HEK293 (cell line): ENCODE measurements around the gene NFIX.

Source experiments
- CTCF ChIA-PET: fragments of 350-600 bp; formaldehyde crosslinking; extraction: SDS; loops from one replicate; lab custom pipeline; 2021; ENCODE audit warnings: antibody characterized with exemption; lab: Yijun Ruan, JAX
- POLR2A ChIA-PET: fragments of 300-600 bp; formaldehyde crosslinking; extraction: SDS; loops from one replicate; lab custom pipeline; 2020; ENCODE audit warnings: antibody characterized with exemption, inconsistent platforms; lab: Yijun Ruan, JAX
- H3K27ac ChIP-seq: fragments of 200-500 bp; sonication (Bioruptor generic); 2 replicates; pipeline ENCODE4 v1.5.1; 2014; ENCODE audit warnings: low read depth, low read length, control low read depth, inconsistent platforms; ENCODE audit errors: extremely low read depth
- H3K36me3 ChIP-seq, 2 experiments: fragments of 200-500 bp in 1 of 2; sonication (Bioruptor generic) in 1 of 2; 1 replicate in 1 of 2; 2 replicates in 1 of 2; pipeline ENCODE4 v1.5.1; 2014 to 2017; ENCODE audit warnings: inconsistent platforms in 2 of 2, low read length in 2 of 2; ENCODE audit not compliant: control insufficient read depth in 2 of 2, insufficient read depth in 1 of 2
- H3K4me1 ChIP-seq: fragments of 200-500 bp; sonication (Bioruptor generic); 2 replicates; pipeline ENCODE4 v1.5.1; 2014; ENCODE audit warnings: mild to moderate bottlenecking, low read length, inconsistent platforms; ENCODE audit not compliant: control insufficient read depth, insufficient read depth
- H3K4me3 ChIP-seq: 2 replicates; pipeline ENCODE4 v1.5.1; 2011; ENCODE audit warnings: low read depth, mild to moderate bottlenecking, control low read depth, low read length, moderate library complexity
- H3K9me3 ChIP-seq: fragments of 200-500 bp; sonication (Bioruptor generic); 2 replicates; pipeline ENCODE4 v1.5.1; 2014; ENCODE audit warnings: low read depth, low read length, inconsistent platforms; ENCODE audit not compliant: control insufficient read depth, insufficient read depth
- EGR2 ChIP-seq: fragments of 450-650 bp; formaldehyde crosslinking; IDR thresholded peaks from 2 replicates; pipeline ENCODE4 v1.5.1; 2016; ENCODE audit warnings: low read depth, missing biosample characterization, missing genetic modification characterization
- KLF17 ChIP-seq: fragments of 450-650 bp; formaldehyde crosslinking; IDR thresholded peaks from 2 replicates; pipeline ENCODE4 v1.5.1; 2016; ENCODE audit warnings: missing biosample characterization, missing genetic modification characterization
- PATZ1 ChIP-seq: fragments of 450-650 bp; formaldehyde crosslinking; IDR thresholded peaks from 2 replicates; pipeline ENCODE4 v1.5.1; 2016; ENCODE audit warnings: missing biosample characterization, missing genetic modification characterization
- PBX3 ChIP-seq: sonication (generic); formaldehyde crosslinking; IDR thresholded peaks from 2 replicates; pipeline ENCODE4 v1.8.1; 2022; ENCODE audit warnings: mild to moderate bottlenecking, moderate library complexity, missing genetic modification reagents
- SP2 ChIP-seq: fragments of 450-650 bp; formaldehyde crosslinking; IDR thresholded peaks from 2 replicates; pipeline ENCODE4 v1.5.1; 2016; ENCODE audit warnings: missing biosample characterization, missing genetic modification characterization
- WT1 ChIP-seq: fragments of 450-650 bp; formaldehyde crosslinking; IDR thresholded peaks from 2 replicates; pipeline ENCODE4 v1.5.1; 2016; ENCODE audit warnings: missing biosample characterization, missing genetic modification characterization
- ZBTB11 ChIP-seq: fragments of 450-650 bp; formaldehyde crosslinking; conservative IDR thresholded peaks from 2 replicates; pipeline ENCODE4 v1.5.1; 2016; ENCODE audit warnings: low read depth, missing biosample characterization, missing genetic modification characterization
- ZBTB26 ChIP-seq: fragments of 450-650 bp; formaldehyde crosslinking; optimal IDR thresholded peaks from 2 replicates; pipeline ENCODE3; 2016; ENCODE audit warnings: missing biosample characterization, mild to moderate bottlenecking, missing genetic modification characterization
- ZBTB7A ChIP-seq: fragments of 450-650 bp; formaldehyde crosslinking; IDR thresholded peaks from 2 replicates; pipeline ENCODE4 v1.5.1; 2016; ENCODE audit warnings: low read depth, missing biosample characterization, missing genetic modification characterization
- ZFP69B ChIP-seq: fragments of 450-650 bp; formaldehyde crosslinking; IDR thresholded peaks from 2 replicates; pipeline ENCODE4 v1.5.1; 2016; ENCODE audit warnings: missing biosample characterization, missing genetic modification characterization
- ZNF23 ChIP-seq: fragments of 450-650 bp; formaldehyde crosslinking; IDR thresholded peaks from 2 replicates; pipeline ENCODE4 v1.5.1; 2016; ENCODE audit warnings: missing biosample characterization, missing genetic modification characterization, borderline replicate concordance
- ZNF423 ChIP-seq: fragments of 450-650 bp; formaldehyde crosslinking; IDR thresholded peaks from 2 replicates; pipeline ENCODE4 v1.5.1; 2016; ENCODE audit warnings: missing biosample characterization, missing genetic modification characterization
- ZNF433 ChIP-seq: fragments of 450-650 bp; formaldehyde crosslinking; IDR thresholded peaks from 2 replicates; pipeline ENCODE4 v1.5.1; 2016; ENCODE audit warnings: missing biosample characterization, missing genetic modification characterization, low read depth
- ZNF473 ChIP-seq: fragments of 450-650 bp; formaldehyde crosslinking; IDR thresholded peaks from 2 replicates; pipeline ENCODE4 v1.5.1; 2017; ENCODE audit warnings: missing biosample characterization, missing genetic modification characterization
- ZNF510 ChIP-seq: fragments of 450-650 bp; formaldehyde crosslinking; IDR thresholded peaks from 2 replicates; pipeline ENCODE4 v1.5.1; 2018; ENCODE audit warnings: mild to moderate bottlenecking, missing genetic modification characterization, missing biosample characterization; ENCODE audit not compliant: insufficient replicate concordance
- ZNF600 ChIP-seq: fragments of 450-650 bp; formaldehyde crosslinking; IDR thresholded peaks from 2 replicates; pipeline ENCODE4 v1.5.1; 2016; ENCODE audit warnings: missing biosample characterization, missing genetic modification characterization
- ZNF645 ChIP-seq: fragments of 450-650 bp; formaldehyde crosslinking; IDR thresholded peaks from 2 replicates; pipeline ENCODE4; 2016; ENCODE audit warnings: missing biosample characterization, missing genetic modification characterization
- ZNF664 ChIP-seq: fragments of 450-650 bp; formaldehyde crosslinking; IDR thresholded peaks from 2 replicates; pipeline ENCODE4 v1.5.1; 2016; ENCODE audit warnings: missing biosample characterization, missing genetic modification characterization
- ZNF768 ChIP-seq: fragments of 450-650 bp; formaldehyde crosslinking; IDR thresholded peaks from 2 replicates; pipeline ENCODE4 v1.5.1; 2018; ENCODE audit warnings: missing biosample characterization, mild to moderate bottlenecking, missing genetic modification characterization
- ZNF776 ChIP-seq: fragments of 450-650 bp; formaldehyde crosslinking; IDR thresholded peaks from 2 replicates; pipeline ENCODE4 v1.5.0; 2017; ENCODE audit warnings: missing biosample characterization, missing genetic modification characterization, borderline replicate concordance
- ZNF837 ChIP-seq: fragments of 450-650 bp; formaldehyde crosslinking; IDR thresholded peaks from 2 replicates; pipeline ENCODE4 v1.5.1; 2016; ENCODE audit warnings: missing biosample characterization, missing genetic modification characterization
- ZSCAN16 ChIP-seq: fragments of 450-650 bp; formaldehyde crosslinking; IDR thresholded peaks from 2 replicates; pipeline ENCODE4 v1.5.1; 2016; ENCODE audit warnings: missing biosample characterization, missing genetic modification characterization
- ZSCAN4 ChIP-seq: fragments of 450-650 bp; formaldehyde crosslinking; IDR thresholded peaks from 2 replicates; pipeline ENCODE4 v1.5.1; 2017; ENCODE audit warnings: missing biosample characterization, missing genetic modification characterization

Gene NFIX

GRCh38 chr19:13056052-13056660 is 60.9 kb downstream of the NFIX start:
- H3K4me1 ChIP-seq, result peaks cover 54% of the 10 kb centered on the region
- no peak overlapping the region; the same call in 1 of the 2 replicates for H3K27ac ChIP-seq
- H3K36me3 ChIP-seq, result no peaks in the 10 kb centered on the region
- H3K4me3 ChIP-seq, result no peak overlapping the region
- no peaks in the 10 kb centered on the region for H3K9me3 ChIP-seq
- CTCF ChIA-PET, result interaction anchor here (0.7 to 15.8 kb wide), 8 partner anchors 14 to 91 kb away, joined by 3 to 247 read pairs (median 11); no protein-coding TSS in a partner anchor
- POLR2A ChIA-PET, result interaction anchor here (1.4 kb wide), 1 partner anchor 20 kb away, joined by 6 read pairs; no protein-coding TSS in a partner anchor
- TF ChIP-seq ZSCAN16 (tag by site-specific recombination), result no peak
- TF ChIP-seq SP2 (tag by site-specific recombination), result peak; percentile 58
- no peak for TF ChIP-seq ZBTB7A (tag by site-specific recombination)
- no peak for TF ChIP-seq ZNF768 (tag by site-specific recombination)
- peak; percentile 26; the same call in 1 of the 2 replicates for TF ChIP-seq EGR2 (tag by site-specific recombination)
- peak; percentile 45 for TF ChIP-seq KLF17 (tag by site-specific recombination)
- TF ChIP-seq PATZ1 (tag by site-specific recombination), result no peak
- no peak for TF ChIP-seq ZNF423 (tag by site-specific recombination)
- TF ChIP-seq ZNF664 (tag by site-specific recombination), result no peak
- TF ChIP-seq ZNF23, result no peak
- no peak for TF ChIP-seq ZNF645
- no peak for TF ChIP-seq ZBTB11 (tag by site-specific recombination)
- no peak for TF ChIP-seq ZSCAN4
- no peak for TF ChIP-seq PBX3 (CRISPR knock-in tag)
- TF ChIP-seq ZFP69B (tag by site-specific recombination), result peak; percentile 98
- TF ChIP-seq ZNF837, result no peak
- TF ChIP-seq WT1 (tag by site-specific recombination), result 0 out of 2 replicates have a peak, but pooled peaks have one; percentile 43
- no peak for TF ChIP-seq ZNF433 (tag by site-specific recombination)
- TF ChIP-seq ZNF600, result 0 out of 2 replicates have a peak, but pooled peaks have one; percentile 34
- no peak for TF ChIP-seq ZNF776 (tag by site-specific recombination)
- TF ChIP-seq ZNF473, result no peak
- TF ChIP-seq ZNF510 (tag by site-specific recombination), result no peak
- no peak for TF ChIP-seq ZBTB26
